ENCODE measurements around the gene SUSD3. TPM values are rescaled to one million over a fixed set of nuclear protein-coding genes. Genes with fewer than 3 reads are reported as not detected.
A peak's percentile ranks its signal among the peaks of the same experiment; 100 is the strongest.

SUSD3 gene
- total RNA-seq, 2 experiments from 2014 or later, result 34.6 to 36.7 TPM

GRCh38 chr9:93126151-93126781 lies 67.8 kb downstream of the SUSD3 start:
- DNase-seq (peak; percentile 7), ATAC-seq (no peak)
- peaks cover 49% of the 10 kb centered on the region for H3K4me1 Mint-ChIP-seq (ENCODE audit: low read depth)
- TF ChIP-seq, protein P1, sequence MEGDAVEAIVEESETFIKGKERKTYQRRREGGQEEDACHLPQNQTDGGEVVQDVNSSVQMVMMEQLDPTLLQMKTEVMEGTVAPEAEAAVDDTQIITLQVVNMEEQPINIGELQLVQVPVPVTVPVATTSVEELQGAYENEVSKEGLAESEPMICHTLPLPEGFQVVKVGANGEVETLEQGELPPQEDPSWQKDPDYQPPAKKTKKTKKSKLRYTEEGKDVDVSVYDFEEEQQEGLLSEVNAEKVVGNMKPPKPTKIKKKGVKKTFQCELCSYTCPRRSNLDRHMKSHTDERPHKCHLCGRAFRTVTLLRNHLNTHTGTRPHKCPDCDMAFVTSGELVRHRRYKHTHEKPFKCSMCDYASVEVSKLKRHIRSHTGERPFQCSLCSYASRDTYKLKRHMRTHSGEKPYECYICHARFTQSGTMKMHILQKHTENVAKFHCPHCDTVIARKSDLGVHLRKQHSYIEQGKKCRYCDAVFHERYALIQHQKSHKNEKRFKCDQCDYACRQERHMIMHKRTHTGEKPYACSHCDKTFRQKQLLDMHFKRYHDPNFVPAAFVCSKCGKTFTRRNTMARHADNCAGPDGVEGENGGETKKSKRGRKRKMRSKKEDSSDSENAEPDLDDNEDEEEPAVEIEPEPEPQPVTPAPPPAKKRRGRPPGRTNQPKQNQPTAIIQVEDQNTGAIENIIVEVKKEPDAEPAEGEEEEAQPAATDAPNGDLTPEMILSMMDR (IDR thresholded peaks at IDR 0.05), result no peak
- ChIA-PET POLR2A (interaction anchor here (0.6 to 1.7 kb wide), 4 partner anchors 8 to 177 kb away, joined by 3 to 8 read pairs (median 4); partner anchors contain the start of gene NINJ1), CTCF (interaction anchor here (1.1 to 4.5 kb wide), 4 partner anchors 14 to 123 kb away, joined by 3 to 27 read pairs (median 6); no protein-coding TSS in a partner anchor)
- H3K27me3 Mint-ChIP-seq, result no peaks in the 10 kb centered on the region
- H3K9me3 Mint-ChIP-seq, result no peaks in the 10 kb centered on the region
- H3K36me3 Mint-ChIP-seq (ENCODE audit: low read depth), result peaks cover 39% of the 10 kb centered on the region
- H3K27ac Mint-ChIP-seq, result peak overlapping the region; percentile 87
- intact Hi-C loops (cut with micrococcal nuclease), result no loop called here
- peak overlapping the region; percentile 55 for H3K4me3 Mint-ChIP-seq

- ChIA-PET POLR2A (interaction anchor here (0.6 to 1.7 kb wide), 4 partner anchors 9 to 177 kb away, joined by 3 to 8 read pairs (median 4); no protein-coding TSS in a partner anchor), CTCF (interaction anchor here (1.6 to 4.5 kb wide), 3 partner anchors 17 to 124 kb away, joined by 3 to 27 read pairs (median 8); no protein-coding TSS in a partner anchor)
- peak overlapping the region; percentile 87 for H3K27ac Mint-ChIP-seq
- H3K4me1 Mint-ChIP-seq (ENCODE audit: low read depth), result peaks cover 56% of the 10 kb centered on the region
- H3K9me3 Mint-ChIP-seq, result no peaks in the 10 kb centered on the region
- ATAC-seq, result peak; percentile 69
- TF ChIP-seq, protein P1 (IDR thresholded peaks at IDR 0.05), result no peak
- intact Hi-C loops (cut with micrococcal nuclease), result no loop called here
- H3K27me3 Mint-ChIP-seq, result no peaks in the 10 kb centered on the region
- DNase-seq, result peak; percentile 61
- H3K4me3 Mint-ChIP-seq, result peak overlapping the region; percentile 55
- H3K36me3 Mint-ChIP-seq (ENCODE audit: low read depth), result peaks cover 42% of the 10 kb centered on the region
Measured at GRCh38 chr9:93126825-93127368, 68.4 kb downstream of the SUSD3 start.

GRCh38 chr9:93127395-93127911 lies 69.0 kb downstream of the SUSD3 start:
- DNase-seq (no peak), ATAC-seq (no peak)
- TF ChIP-seq, protein P1 (IDR thresholded peaks at IDR 0.05), result no peak
- Mint-ChIP-seq H3K4me3 (peak overlapping the region; percentile 55), H3K9me3 (no peaks in the 10 kb centered on the region), H3K27ac (peak overlapping the region; percentile 87), H3K27me3 (no peaks in the 10 kb centered on the region), H3K4me1 (ENCODE audit: low read depth) (peaks cover 61% of the 10 kb centered on the region), H3K36me3 (ENCODE audit: low read depth) (peaks cover 47% of the 10 kb centered on the region)
- ChIA-PET CTCF (interaction anchor here (1.5 to 4.5 kb wide), 5 partner anchors 7 to 124 kb away, joined by 3 to 27 read pairs (median 4); no protein-coding TSS in a partner anchor), POLR2A (interaction anchor here (0.7 to 1.7 kb wide), 3 partner anchors 9 to 59 kb away, joined by 4 to 8 read pairs (median 5); no protein-coding TSS in a partner anchor)
- intact Hi-C loops (cut with micrococcal nuclease), result no loop called here

GRCh38 chr9:93128011-93128714 lies 69.7 kb downstream of the SUSD3 start:
- Mint-ChIP-seq H3K9me3 (no peaks in the 10 kb centered on the region), H3K4me3 (peak overlapping the region; percentile 55), H3K36me3 (ENCODE audit: low read depth) (peaks cover 54% of the 10 kb centered on the region), H3K27ac (peak overlapping the region; percentile 87), H3K27me3 (no peaks in the 10 kb centered on the region), H3K4me1 (ENCODE audit: low read depth) (peaks cover 66% of the 10 kb centered on the region)
- ATAC-seq (no peak), DNase-seq (no peak)
- TF ChIP-seq, protein P1 (IDR thresholded peaks at IDR 0.05), result no peak
- intact Hi-C loops (cut with micrococcal nuclease), result no loop called here
- ChIA-PET CTCF (interaction anchor here (1.5 to 4.5 kb wide), 6 partner anchors 8 to 125 kb away, joined by 3 to 27 read pairs (median 6); no protein-coding TSS in a partner anchor), POLR2A (interaction anchor here (1.2 to 1.9 kb wide), 3 partner anchors 9 to 16 kb away, joined by 3 to 18 read pairs (median 8); no protein-coding TSS in a partner anchor)

Data from activated CD8-positive, alpha-beta T cell treated with anti-CD3 and anti-CD28 coated beads for 36 hours (primary cell).